ENCODE results near the gene MACROD2. TPM values are rescaled to one million over a fixed set of nuclear protein-coding genes. Genes with fewer than 3 reads are reported as not detected.

The MACROD2 gene
- polyA plus RNA-seq, 1 experiment, result 0.47 TPM

GRCh38 chr20:14698125-14698524 lies 702.8 kb downstream of the MACROD2 start:
- Histone ChIP-seq H3K27me3 (ENCODE audit: control insufficient read depth, insufficient read depth, low read length) (no peaks in the 10 kb centered on the region), H3K36me3 (ENCODE audit: control insufficient read depth, insufficient read depth, low read length) (no peaks in the 10 kb centered on the region), H3K4me3 (ENCODE audit: low read depth, low read length) (no peak overlapping the region)
- CTCF ChIA-PET, result no interaction called here
- no peak for TF ChIP-seq CTCF (IDR thresholded peaks at IDR 0.05; ENCODE audit: insufficient read depth, low read depth, low read length)
- POLR2A ChIA-PET, result no interaction called here
- no peak for DNase-seq (ENCODE audit: low read depth)

GRCh38 chr20:14698605-14699373 lies 703.5 kb downstream of the MACROD2 start:
- CTCF ChIA-PET, result no interaction called here
- H3K27me3 ChIP-seq (ENCODE audit: control insufficient read depth, insufficient read depth, low read length), result no peaks in the 10 kb centered on the region

GRCh38 chr20:14700639-14700960 lies 705.3 kb downstream of the MACROD2 start:
- DNase-seq (ENCODE audit: low read depth), result no peak
- POLR2A ChIA-PET, result no interaction called here
- CTCF ChIA-PET, result interaction anchor here (0.6 to 0.9 kb wide), 3 partner anchors 23 to 363 kb away, joined by 3 to 5 read pairs (median 3); partner anchors contain the start of gene FLRT3

More at GRCh38 chr20:14698605-14699373, 703.5 kb downstream of the MACROD2 start:
- POLR2A ChIA-PET, result no interaction called here
- Histone ChIP-seq H3K4me3 (ENCODE audit: low read depth, low read length) (no peak overlapping the region), H3K36me3 (ENCODE audit: control insufficient read depth, insufficient read depth, low read length) (no peaks in the 10 kb centered on the region)
- DNase-seq (ENCODE audit: low read depth), result no peak
- no peak for TF ChIP-seq CTCF (IDR thresholded peaks at IDR 0.05; ENCODE audit: insufficient read depth, low read depth, low read length)

GRCh38 chr20:14701326-14701725 lies 706.0 kb downstream of the MACROD2 start:
- POLR2A ChIA-PET, result no interaction called here
- TF ChIP-seq CTCF (IDR thresholded peaks at IDR 0.05; ENCODE audit: insufficient read depth, low read depth, low read length), result no peak
- no peaks in the 10 kb centered on the region for H3K36me3 ChIP-seq (ENCODE audit: control insufficient read depth, insufficient read depth, low read length)
- no peak overlapping the region for H3K4me3 ChIP-seq (ENCODE audit: low read depth, low read length)
- DNase-seq (ENCODE audit: low read depth), result no peak
- H3K27me3 ChIP-seq (ENCODE audit: control insufficient read depth, insufficient read depth, low read length), result no peaks in the 10 kb centered on the region
- CTCF ChIA-PET, result interaction anchor here (0.6 to 1.1 kb wide), 5 partner anchors 24 to 1247 kb away, joined by 3 to 5 read pairs (median 3); partner anchors contain the start of gene FLRT3

More at GRCh38 chr20:14700639-14700960, 705.3 kb downstream of the MACROD2 start:
- Histone ChIP-seq H3K4me3 (ENCODE audit: low read depth, low read length) (no peak overlapping the region), H3K36me3 (ENCODE audit: control insufficient read depth, insufficient read depth, low read length) (no peaks in the 10 kb centered on the region), H3K27me3 (ENCODE audit: control insufficient read depth, insufficient read depth, low read length) (no peaks in the 10 kb centered on the region)
- TF ChIP-seq CTCF (IDR thresholded peaks at IDR 0.05; ENCODE audit: insufficient read depth, low read depth, low read length), result no peak

GRCh38 chr20:14706555-14706954 lies 711.2 kb downstream of the MACROD2 start:
- DNase-seq (ENCODE audit: low read depth), result no peak
- TF ChIP-seq CTCF (IDR thresholded peaks at IDR 0.05; ENCODE audit: insufficient read depth, low read depth, low read length), result no peak
- CTCF ChIA-PET, result interaction anchor here (1.0 kb wide), 1 partner anchor 39 kb away, joined by 3 read pairs; no protein-coding TSS in a partner anchor
- Histone ChIP-seq H3K4me3 (ENCODE audit: low read depth, low read length) (no peak overlapping the region), H3K36me3 (ENCODE audit: control insufficient read depth, insufficient read depth, low read length) (no peaks in the 10 kb centered on the region), H3K27me3 (ENCODE audit: control insufficient read depth, insufficient read depth, low read length) (no peaks in the 10 kb centered on the region)
- POLR2A ChIA-PET, result no interaction called here

All from BJ (cell line).